HepG2 (cell line): Measurements from ENCODE around the gene F7. TPM values are rescaled to one million over a fixed set of nuclear protein-coding genes. Genes with fewer than 3 reads are reported as not detected.

Experiments used
- ATAC-seq: fragments of 200-7000 bp; cut with Tn5 transposase; 3 replicates; pipeline ENCODE4 v1.9.1; 2020; ENCODE audit warnings: mild to moderate bottlenecking, moderate library complexity
- BruUV-seq: library from RNA; stranded (reverse); fragments of 400-500 nt; replicated peaks from 2 replicates; lab custom pipeline; 2021; lab: Mats Ljungman, UMichigan
- CTCF ChIA-PET: fragments of 300-600 bp; formaldehyde crosslinking; extraction: SDS; loops from one replicate; lab custom pipeline; 2021; ENCODE audit warnings: low total read pairs, inconsistent platforms, low intra/inter-chr PET ratio; lab: Yijun Ruan, JAX
- POLR2A ChIA-PET: fragments of 350-600 bp; sonication (Branson Sonifier 250); formaldehyde crosslinking; loops from one replicate; lab custom pipeline; 2020; ENCODE audit warnings: antibody characterized with exemption, inconsistent platforms; lab: Yijun Ruan, JAX
- DNase-seq: peaks from one replicate; pipeline ENCODE4 v3.0.0-alpha.2; 2015; ENCODE audit warnings: low spot score
- FAIRE-seq: peaks from 3 replicates; lab custom pipeline; 2011; peaks lifted over from hg19 to GRCh38; lab: Jason Lieb, UNC
- H2AFZ ChIP-seq: one replicate; pipeline ENCODE4 v1.6.1; 2011; ENCODE audit warnings: low read length, inconsistent platforms
- H3K27ac ChIP-seq: fragments of 300-600 bp; 3 replicates; pipeline ENCODE4 v1.8.0; 2011; ENCODE audit warnings: mixed run types, mild to moderate bottlenecking, mixed read lengths, low read length, inconsistent platforms; ENCODE audit not compliant: insufficient read depth; ENCODE audit errors: extremely low read length
- H3K27me3 ChIP-seq, 2 experiments: fragments of 200-600 bp in 1 of 2; 2 replicates in 1 of 2; 3 replicates in 1 of 2; pipeline versions ENCODE4 v1.6.0 to v1.8.0; 2011; ENCODE audit warnings: low read length in 2 of 2, mild to moderate bottlenecking in 2 of 2, moderate library complexity in 2 of 2, inconsistent platforms in 1 of 2; ENCODE audit not compliant: insufficient read depth in 2 of 2, control insufficient read depth in 1 of 2
- H3K36me3 ChIP-seq, 2 experiments: fragments of 200-600 bp in 1 of 2; replicated peaks in 1 of 2; 2 replicates in 1 of 2; 3 replicates in 1 of 2; pipeline versions ENCODE4 v1.5.1 to v1.8.0; 2011; ENCODE audit warnings: low read length in 2 of 2, inconsistent platforms in 1 of 2; ENCODE audit not compliant: insufficient read depth in 2 of 2, control insufficient read depth in 1 of 2
- H3K4me1 ChIP-seq: 2 replicates; pipeline ENCODE4 v1.5.1; 2012; ENCODE audit warnings: low read length, inconsistent platforms; ENCODE audit not compliant: insufficient read depth
- H3K4me2 ChIP-seq: 2 replicates; pipeline ENCODE4 v1.6.0; 2011; ENCODE audit warnings: low read depth, low read length, inconsistent platforms
- H3K4me3 ChIP-seq, 3 experiments: fragments of 200-600 bp in 1 of 3; sonication (generic), shearing (Covaris generic) in 1 of 3; replicated peaks in 1 of 3; 2 replicates each; pipeline ENCODE4 v1.5.1; 2011 to 2016; ENCODE audit warnings: low read length in 3 of 3, inconsistent platforms in 2 of 3, low read depth in 2 of 3, mild to moderate bottlenecking in 2 of 3, control low read depth in 1 of 3, mixed read lengths in 1 of 3; ENCODE audit not compliant: insufficient read depth in 1 of 3
- H3K79me2 ChIP-seq: one replicate; pipeline ENCODE4 v1.6.1; 2011; ENCODE audit warnings: low read length, inconsistent platforms; ENCODE audit not compliant: insufficient read depth
- H3K9ac ChIP-seq: 2 replicates; pipeline ENCODE4 v1.6.0; 2011; ENCODE audit warnings: mild to moderate bottlenecking, low read depth, low read length, inconsistent platforms; ENCODE audit not compliant: insufficient read depth
- H3K9me3 ChIP-seq: 2 replicates; pipeline ENCODE4 v1.5.1; 2012; ENCODE audit warnings: mild to moderate bottlenecking, low read length
- H4K20me1 ChIP-seq: 2 replicates; pipeline ENCODE4 v1.6.0; 2011; ENCODE audit warnings: inconsistent platforms, mild to moderate bottlenecking, low read length, moderate library complexity; ENCODE audit not compliant: insufficient read depth
- BCLAF1 ChIP-seq: fragments of 450-650 bp; IDR thresholded peaks from 2 replicates; pipeline ENCODE4 v1.6.1; 2017; ENCODE audit warnings: mild to moderate bottlenecking
- CCAR2 ChIP-seq: fragments of 200-400 bp; formaldehyde crosslinking; optimal IDR thresholded peaks from 2 replicates; pipeline ENCODE3; 2018; ENCODE audit warnings: low read depth, mild to moderate bottlenecking, low read length, moderate library complexity
- NFKB2 ChIP-seq: sonication (generic); formaldehyde crosslinking; IDR thresholded peaks from 2 replicates; pipeline ENCODE4 v1.4.0; 2020; ENCODE audit warnings: missing genetic modification reagents, borderline replicate concordance
- PAF1 ChIP-seq: IDR thresholded peaks from 2 replicates; pipeline ENCODE4 v1.6.1; 2016; ENCODE audit warnings: missing genetic modification reagents, missing compliant biosample characterization
- PAWR ChIP-seq: sonication (generic); formaldehyde crosslinking; IDR thresholded peaks from 2 replicates; pipeline ENCODE4 v1.4.0; 2020; ENCODE audit warnings: missing genetic modification reagents, mild to moderate bottlenecking, borderline replicate concordance
- POLR2G ChIP-seq: fragments of 200-400 bp; formaldehyde crosslinking; IDR thresholded peaks from 2 replicates; pipeline ENCODE4 v1.6.1; 2018; ENCODE audit warnings: mild to moderate bottlenecking, low read depth, low read length, moderate library complexity
- RCOR2 ChIP-seq: IDR thresholded peaks from 2 replicates; pipeline ENCODE4 v1.6.1; 2016; ENCODE audit warnings: missing biosample characterization, missing genetic modification reagents
- ZNF710 ChIP-seq: sonication (generic); formaldehyde crosslinking; IDR thresholded peaks from 2 replicates; pipeline ENCODE4 v1.5.0; 2020; ENCODE audit warnings: mild to moderate bottlenecking, missing genetic modification reagents, borderline replicate concordance
- ZNF747 ChIP-seq: sonication (generic); formaldehyde crosslinking; IDR thresholded peaks from 2 replicates; pipeline ENCODE4 v1.8.1; 2023; ENCODE audit warnings: missing genetic modification reagents, mild to moderate bottlenecking, borderline replicate concordance
- ZNF850 ChIP-seq: sonication (generic); formaldehyde crosslinking; conservative IDR thresholded peaks from 2 replicates; pipeline ENCODE4 v1.9.0; 2021; ENCODE audit warnings: mild to moderate bottlenecking, missing genetic modification reagents
- WGBS: methylation state at CpG from one replicate; pipeline ENCODE4 v1.1.6; 2017; ENCODE audit warnings: low lambda C conversion rate; 5-methylcytosine and 5-hydroxymethylcytosine counted together
- in situ Hi-C: cut with HindIII; loops from 2 replicates; pipeline ENCODE4 v1.10.0; 2017; ENCODE audit warnings: low pct_unique_long_range_greater_than_20kb; ENCODE audit not compliant: extremely low pct_ligation_motif_present
- intact Hi-C: fragments of 100-400 bp; cut with micrococcal nuclease; formaldehyde crosslinking; loops from one replicate; pipeline ENCODE4 v1.10.0; 2022; ENCODE audit not compliant: unreplicated experiment
- polyA plus RNA-seq, 8 experiments: library from polyadenylated mRNA; depleted of rRNA in 3 of 8; stranded (reverse) in 7 of 8; unstranded in 1 of 8; fragments of >200 nt; fragmentation: Illumina TruSeq in 4 of 8; extraction: Trizol in 4 of 8; gene quantifications; 2 replicates each; pipeline versions ENCODE4 v1.2.1 to v1.2.3, GENCODE V29; 2011 to 2016; ENCODE audit warnings: low read depth in 4 of 8, missing spikeins in 1 of 8, mixed read lengths in 1 of 8; ENCODE audit not compliant: insufficient read depth in 1 of 8
- total RNA-seq, 5 experiments: library from RNA; depleted of rRNA; stranded (reverse); fragments of >200 nt; fragmentation: Illumina TruSeq; extraction: Trizol; gene quantifications; 2 replicates each; pipeline ENCODE4 v1.2.3, GENCODE V29; 2016; ENCODE audit warnings: low read depth in 1 of 5
- TF ChIP-seq, protein P1 (sequence below): sonication (generic); formaldehyde crosslinking; IDR thresholded peaks from 2 replicates; pipeline ENCODE4 v1.4.0; 2020; ENCODE audit warnings: missing genetic modification reagents, low read depth, mild to moderate bottlenecking, borderline replicate concordance

F7 gene
- total and polyA plus RNA-seq, 2 of the 13 experiments (the other 11 are each of a cell fraction or from before 2014, with no cell fraction given) = 12.6 to 26.5 TPM

- Histone ChIP-seq H3K4me1 (peaks cover 22% of the 10 kb centered on the region), H2AFZ (no peak overlapping the region), H3K27ac (no peak overlapping the region), H3K9me3 (no peaks in the 10 kb centered on the region), H3K79me2 (peaks cover 3% of the 10 kb centered on the region), H4K20me1 (no peaks in the 10 kb centered on the region), H3K9ac (no peak overlapping the region), H3K27me3 (no peaks in the 10 kb centered on the region), H3K4me2 (no peak overlapping the region), H3K4me3 (no peak overlapping the region), H3K36me3 (peaks cover 0 to 1% of the 10 kb centered on the region in 2 experiments; a peak in 1 of 5 replicates)
- no TSS peak for BruUV-seq
- CTCF ChIA-PET = no interaction called here
- no peak for ATAC-seq
- TF ChIP-seq POLR2G (0 out of 2 replicates have a peak, but pooled peaks have one; percentile 27), ZNF747 (CRISPR knock-in tag) (no peak)
- no peak for DNase-seq
- in situ Hi-C loops (no loop called here), intact Hi-C loops (no loop called here)
- no peak for FAIRE-seq
- 81% methylated on average over 3 of the region's 9 CpGs for WGBS
- POLR2A ChIA-PET = no interaction called here
These were observed 12.3 kb downstream of the F7 start for GRCh38 chr13:113117911-113118260.

- no peak overlapping the region for H3K4me2 ChIP-seq
- H3K27me3 ChIP-seq = no peaks in the 10 kb centered on the region; a peak in 1 of 5 replicates
- no peak overlapping the region for H3K4me3 ChIP-seq
- ATAC-seq (no peak), DNase-seq (no peak), FAIRE-seq (no peak)
- no peak overlapping the region for H3K9ac ChIP-seq
- intact Hi-C loops (no loop called here), in situ Hi-C loops (no loop called here)
- peaks cover 9% of the 10 kb centered on the region for H3K79me2 ChIP-seq
- no peaks in the 10 kb centered on the region for H4K20me1 ChIP-seq
- no peak overlapping the region for H3K27ac ChIP-seq
- no peak overlapping the region for H2AFZ ChIP-seq
- H3K4me1 ChIP-seq = peaks cover 16% of the 10 kb centered on the region
- POLR2A ChIA-PET = no interaction called here
- CTCF ChIA-PET = no interaction called here
- BruUV-seq = no TSS peak
- 85% methylated on average over 6 of the region's 42 CpGs for WGBS
- H3K9me3 ChIP-seq = no peaks in the 10 kb centered on the region
- H3K36me3 ChIP-seq = peaks cover 0 to 1% of the 10 kb centered on the region in 2 experiments; a peak in 1 of 5 replicates
- TF ChIP-seq, protein P1, sequence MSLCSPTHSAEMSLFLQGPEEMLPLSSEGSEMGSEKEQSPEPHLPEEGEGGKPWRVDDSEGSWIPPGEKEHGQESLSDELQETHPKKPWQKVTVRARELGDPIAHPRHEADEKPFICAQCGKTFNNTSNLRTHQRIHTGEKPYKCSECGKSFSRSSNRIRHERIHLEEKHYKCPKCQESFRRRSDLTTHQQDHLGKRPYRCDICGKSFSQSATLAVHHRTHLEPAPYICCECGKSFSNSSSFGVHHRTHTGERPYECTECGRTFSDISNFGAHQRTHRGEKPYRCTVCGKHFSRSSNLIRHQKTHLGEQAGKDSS (CRISPR knock-in tag) = no peak
- no peak for TF ChIP-seq NFKB2 (CRISPR knock-in tag)
- no peak for TF ChIP-seq CCAR2
- TF ChIP-seq ZNF850 = no peak
- no peak for TF ChIP-seq PAWR (CRISPR knock-in tag)
- TF ChIP-seq ZNF710 (CRISPR knock-in tag) = no peak
- no peak for TF ChIP-seq PAF1 (CRISPR knock-in tag)
- no peak for TF ChIP-seq BCLAF1
- TF ChIP-seq RCOR2 = no peak
These were observed 12.8 kb downstream of the F7 start for GRCh38 chr13:113118261-113119021.
